ENCODE results near the gene GGT6. TPM values are rescaled to one million over a fixed set of nuclear protein-coding genes. Genes with fewer than 3 reads are reported as not detected.

The GGT6 gene
- total and polyA plus RNA-seq, 3 donors from 2014 or later, result 2.5 to 5.9 (median 3.8) TPM

DNA sequence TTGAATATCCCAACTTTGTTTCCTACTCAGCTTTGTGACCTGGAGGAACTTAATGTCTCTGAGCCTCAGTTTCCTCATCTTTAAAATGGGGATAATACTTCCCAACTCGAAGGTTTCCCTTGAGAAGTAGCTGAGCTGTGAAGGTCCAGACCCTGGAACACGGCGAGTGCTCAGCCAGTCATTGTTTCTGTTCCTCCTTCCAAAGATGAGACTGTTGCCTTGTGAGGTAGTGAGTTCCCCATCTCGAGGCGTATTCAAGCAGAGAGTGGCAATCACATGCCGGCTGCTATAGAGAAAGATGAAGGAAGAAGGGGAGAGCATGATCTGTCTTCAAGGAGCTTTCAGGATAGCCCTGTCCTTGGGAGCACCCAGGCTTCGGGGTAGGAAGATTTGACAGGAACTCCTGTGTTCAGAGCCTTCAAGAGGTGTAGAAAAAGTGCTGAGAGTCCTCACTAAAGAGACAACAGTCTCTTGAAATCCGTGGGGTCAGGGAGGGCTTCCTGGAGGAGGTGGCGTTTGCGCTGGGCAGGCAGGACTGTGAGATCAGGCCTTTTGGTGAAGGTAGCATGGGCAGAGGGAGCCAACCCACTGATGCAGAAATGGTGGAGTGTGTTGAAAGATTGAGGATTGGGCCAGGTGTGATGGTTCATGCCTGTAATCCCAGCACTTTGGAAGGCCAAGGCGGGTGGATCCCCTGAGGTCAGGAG, 34.5 kb downstream of the GGT6 start:
- no peak for DNase-seq
- Histone ChIP-seq H3K4me3 (no peak overlapping the region), H3K9me3 (no peaks in the 10 kb centered on the region), H3K27me3 (no peaks in the 10 kb centered on the region), H3K36me3 (ENCODE audit: low read depth, missing control alignments) (no peaks in the 10 kb centered on the region), H3K27ac (no peak overlapping the region), H3K4me1 (peaks cover 7% of the 10 kb centered on the region)
- TF ChIP-seq, protein P1, sequence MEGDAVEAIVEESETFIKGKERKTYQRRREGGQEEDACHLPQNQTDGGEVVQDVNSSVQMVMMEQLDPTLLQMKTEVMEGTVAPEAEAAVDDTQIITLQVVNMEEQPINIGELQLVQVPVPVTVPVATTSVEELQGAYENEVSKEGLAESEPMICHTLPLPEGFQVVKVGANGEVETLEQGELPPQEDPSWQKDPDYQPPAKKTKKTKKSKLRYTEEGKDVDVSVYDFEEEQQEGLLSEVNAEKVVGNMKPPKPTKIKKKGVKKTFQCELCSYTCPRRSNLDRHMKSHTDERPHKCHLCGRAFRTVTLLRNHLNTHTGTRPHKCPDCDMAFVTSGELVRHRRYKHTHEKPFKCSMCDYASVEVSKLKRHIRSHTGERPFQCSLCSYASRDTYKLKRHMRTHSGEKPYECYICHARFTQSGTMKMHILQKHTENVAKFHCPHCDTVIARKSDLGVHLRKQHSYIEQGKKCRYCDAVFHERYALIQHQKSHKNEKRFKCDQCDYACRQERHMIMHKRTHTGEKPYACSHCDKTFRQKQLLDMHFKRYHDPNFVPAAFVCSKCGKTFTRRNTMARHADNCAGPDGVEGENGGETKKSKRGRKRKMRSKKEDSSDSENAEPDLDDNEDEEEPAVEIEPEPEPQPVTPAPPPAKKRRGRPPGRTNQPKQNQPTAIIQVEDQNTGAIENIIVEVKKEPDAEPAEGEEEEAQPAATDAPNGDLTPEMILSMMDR (IDR thresholded peaks at IDR 0.05), result no peak
- TF ChIP-seq POLR2A (IDR thresholded peaks at IDR 0.05), result no peak
- intact Hi-C loops (cut with DNase I; ENCODE audit: low total_unique reads), result no loop called here
- WGBS, 2 donors, result 80 to 91% methylated on average over 11 of the region's 11 CpGs

DNA sequence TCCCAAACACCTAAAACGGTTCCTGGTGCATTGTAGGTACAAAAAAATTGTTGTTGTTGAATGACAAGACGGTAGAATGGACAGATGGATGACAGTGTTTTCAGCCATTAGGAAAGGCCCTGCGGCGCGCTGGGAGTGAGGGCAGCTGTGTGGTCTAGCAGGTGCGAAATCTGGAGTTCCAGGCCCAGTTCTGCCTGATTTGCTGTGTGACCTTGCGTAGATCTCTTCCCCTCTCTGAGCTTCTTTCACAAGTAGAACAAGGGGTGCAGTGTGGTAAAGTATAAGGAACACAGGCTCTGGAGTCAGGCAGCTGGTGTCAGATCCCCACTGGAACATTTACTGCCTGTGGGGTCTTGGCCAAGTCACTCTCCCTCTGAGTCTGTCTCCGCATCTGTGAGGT, 36.4 kb downstream of the GGT6 start:
- Histone ChIP-seq H3K4me3 (no peak overlapping the region), H3K36me3 (ENCODE audit: low read depth, missing control alignments) (no peaks in the 10 kb centered on the region), H3K9me3 (no peaks in the 10 kb centered on the region), H3K27me3 (no peaks in the 10 kb centered on the region), H3K27ac (no peak overlapping the region), H3K4me1 (peaks cover 7% of the 10 kb centered on the region)
- TF ChIP-seq POLR2A (IDR thresholded peaks at IDR 0.05), result no peak
- TF ChIP-seq, protein P1 (IDR thresholded peaks at IDR 0.05), result no peak
- intact Hi-C loops (cut with DNase I; ENCODE audit: low total_unique reads), result no loop called here
- no peak for DNase-seq
- WGBS, 2 donors, result 86 to 93% methylated on average over 8 of the region's 8 CpGs

DNA sequence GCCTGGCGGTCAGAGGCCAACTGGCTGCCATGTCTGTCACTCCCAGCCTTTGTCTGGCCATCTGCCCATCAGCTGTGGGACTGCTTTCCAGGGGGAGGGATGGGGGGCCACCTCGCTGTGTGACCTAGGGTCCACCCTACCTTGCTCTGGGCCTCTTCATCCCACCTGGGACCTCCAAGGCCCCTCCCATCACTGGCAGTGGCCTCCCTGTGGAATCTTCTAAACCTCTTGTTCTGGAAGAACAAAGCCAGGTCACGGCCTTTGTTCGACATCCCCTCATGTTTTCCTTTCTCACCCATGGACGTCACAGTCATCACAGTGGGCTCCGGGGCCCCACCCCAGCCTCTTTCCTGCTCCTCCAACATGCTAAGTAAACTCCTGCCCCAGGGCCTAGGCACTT, 37.7 kb downstream of the GGT6 start:
- DNase-seq, result no peak
- Histone ChIP-seq H3K4me3 (no peak overlapping the region), H3K9me3 (no peaks in the 10 kb centered on the region), H3K27ac (no peak overlapping the region), H3K36me3 (ENCODE audit: low read depth, missing control alignments) (no peaks in the 10 kb centered on the region), H3K27me3 (no peaks in the 10 kb centered on the region), H3K4me1 (peaks cover 7% of the 10 kb centered on the region)
- WGBS, 2 donors, result 80 to 87% methylated on average over 5 to 6 of the region's 6 CpGs
- intact Hi-C loops (cut with DNase I; ENCODE audit: low total_unique reads), result no loop called here
- TF ChIP-seq POLR2A (IDR thresholded peaks at IDR 0.05), result no peak
- TF ChIP-seq, protein P1 (IDR thresholded peaks at IDR 0.05), result no peak

DNA sequence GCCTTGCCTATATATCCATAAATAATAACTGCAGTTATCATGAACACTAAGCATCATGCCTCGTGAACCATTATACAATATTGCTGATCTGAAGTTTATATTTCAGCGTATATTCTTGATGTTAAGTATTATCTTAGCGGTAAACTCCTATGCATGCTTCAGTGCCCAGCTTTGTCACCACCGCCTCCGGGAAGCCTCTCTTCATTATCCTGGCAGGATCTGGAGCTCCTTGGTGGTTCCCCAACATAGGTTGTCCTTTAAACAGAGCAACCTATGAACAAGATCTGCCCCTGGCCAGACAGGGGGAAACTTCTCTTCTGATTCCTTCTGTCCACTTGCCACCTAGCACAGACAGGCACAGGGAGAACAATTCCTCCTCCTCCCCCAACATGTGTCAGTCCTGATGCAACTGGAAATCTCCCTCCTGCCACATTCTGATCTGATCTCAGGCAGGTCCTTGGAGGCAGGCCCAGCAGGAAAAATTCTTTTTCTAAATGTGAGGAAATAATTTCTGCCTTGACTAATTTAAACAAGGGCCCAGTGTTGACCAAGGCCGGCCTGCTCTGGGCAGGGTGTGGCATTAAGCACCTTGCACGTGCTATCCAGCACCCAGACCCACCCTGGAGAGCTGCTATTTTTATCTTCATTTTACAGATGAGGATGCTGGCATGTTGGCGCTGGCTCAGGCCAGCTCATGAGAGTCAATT, 39.3 kb downstream of the GGT6 start:
- no peak overlapping the region for H3K4me3 ChIP-seq
- no peaks in the 10 kb centered on the region for H3K9me3 ChIP-seq
- H3K36me3 ChIP-seq (ENCODE audit: low read depth, missing control alignments), result no peaks in the 10 kb centered on the region
- peaks cover 7% of the 10 kb centered on the region for H3K4me1 ChIP-seq
- H3K27me3 ChIP-seq, result no peaks in the 10 kb centered on the region
- TF ChIP-seq, protein P1 (IDR thresholded peaks at IDR 0.05), result no peak
- no peak for TF ChIP-seq POLR2A (IDR thresholded peaks at IDR 0.05)
- DNase-seq, result peak; percentile 42
- H3K27ac ChIP-seq, result no peak overlapping the region
- intact Hi-C loops (cut with DNase I; ENCODE audit: low total_unique reads), result no loop called here
- WGBS, 2 donors, result 79 to 88% methylated on average over 8 of the region's 8 CpGs
